Stimulated activated naive CD8-positive, alpha-beta T cell treated with anti-CD3 and anti-CD28 coated beads, Interleukin-15, Interleukin-2, amounts not matched to agents 100 ng/mL and 50 ng/mL, for 24 hours (primary cell): ENCODE results near the gene SDF2.
A peak's percentile ranks its signal among the peaks of the same experiment; 100 is the strongest.
"Not testable (repeated sequence)": the region's sequence is repeated elsewhere in the genome, so short reads cannot be mapped to it uniquely, and the experiment has no call there.

ENCODE experiments used
- H3K27ac Mint-ChIP-seq: one replicate; pipeline ENCODE4 v1.8.0; 2021; ENCODE audit warnings: mild to moderate bottlenecking, mixed read lengths
- H3K27me3 Mint-ChIP-seq: one replicate; pipeline ENCODE4 v1.8.0; 2021; ENCODE audit warnings: mixed read lengths
- H3K36me3 Mint-ChIP-seq: one replicate; pipeline ENCODE4 v1.8.0; 2021; ENCODE audit warnings: low read depth, mixed read lengths
- H3K4me1 Mint-ChIP-seq: one replicate; pipeline ENCODE4 v1.8.0; 2021; ENCODE audit warnings: low read depth, mixed read lengths
- H3K4me3 Mint-ChIP-seq: one replicate; pipeline ENCODE4 v1.8.0; 2021; ENCODE audit warnings: mild to moderate bottlenecking, mixed read lengths
- H3K9me3 Mint-ChIP-seq: one replicate; pipeline ENCODE4 v1.8.0; 2021; ENCODE audit warnings: mixed read lengths

Gene SDF2

DNA sequence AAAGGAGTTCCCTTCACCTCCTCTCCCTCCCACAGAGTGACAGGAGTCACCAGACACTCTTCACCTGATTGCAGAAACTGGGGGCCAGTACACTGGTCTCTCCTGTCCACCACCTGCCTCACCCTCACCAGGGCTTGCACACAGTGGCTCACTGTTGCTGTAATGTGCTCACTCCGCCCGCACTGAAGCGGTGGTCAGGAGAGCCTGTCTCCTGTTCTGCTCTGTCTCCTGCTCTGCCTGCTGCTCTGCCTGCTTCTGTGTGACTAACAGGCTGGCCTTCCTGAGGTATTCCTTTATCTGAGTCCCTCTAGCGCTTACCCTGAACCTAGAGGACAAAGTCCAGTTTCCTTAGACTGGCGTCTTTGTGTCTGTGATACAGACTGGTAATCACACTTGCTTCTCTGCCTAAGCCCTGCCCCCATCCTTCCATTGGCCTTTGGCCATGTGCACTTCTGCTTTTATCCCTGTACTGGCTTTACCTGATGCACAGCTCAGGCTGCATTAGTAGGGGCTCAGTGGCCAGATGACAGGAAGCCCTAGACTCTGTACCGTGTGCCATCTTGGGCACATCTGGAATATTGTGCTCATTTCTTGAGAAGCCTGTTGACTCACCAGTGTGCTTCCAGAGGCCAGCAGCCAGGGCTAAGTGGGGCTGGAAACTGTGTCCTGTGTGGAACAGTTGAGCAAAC lies 36.7 kb upstream of the SDF2 start:
- H3K36me3 Mint-ChIP-seq = peaks cover 81% of the 10 kb centered on the region
- peaks cover 9% of the 10 kb centered on the region for H3K4me1 Mint-ChIP-seq
- H3K9me3 Mint-ChIP-seq = no peaks in the 10 kb centered on the region
- H3K27ac Mint-ChIP-seq = peak overlapping the region; percentile 70
- H3K27me3 Mint-ChIP-seq = no peaks in the 10 kb centered on the region
- H3K4me3 Mint-ChIP-seq = no peak overlapping the region

GRCh38 chr17:28693869-28694268 lies 32.2 kb upstream of the SDF2 start:
- no peaks in the 10 kb centered on the region for H3K9me3 Mint-ChIP-seq
- H3K4me3 Mint-ChIP-seq = no peak overlapping the region
- H3K36me3 Mint-ChIP-seq = peaks cover 70% of the 10 kb centered on the region
- H3K27ac Mint-ChIP-seq = no peak overlapping the region
- no peaks in the 10 kb centered on the region for H3K27me3 Mint-ChIP-seq
- H3K4me1 Mint-ChIP-seq = peaks cover 9% of the 10 kb centered on the region

GRCh38 chr17:28689011-28689410 lies 27.3 kb upstream of the SDF2 start:
- Mint-ChIP-seq H3K27me3 (no peaks in the 10 kb centered on the region), H3K27ac (no peak overlapping the region), H3K4me1 (no peaks in the 10 kb centered on the region), H3K4me3 (no peak overlapping the region), H3K9me3 (no peaks in the 10 kb centered on the region), H3K36me3 (peaks cover 74% of the 10 kb centered on the region)

GRCh38 chr17:28688481-28688880 lies 26.8 kb upstream of the SDF2 start:
- Mint-ChIP-seq H3K9me3 (no peaks in the 10 kb centered on the region), H3K36me3 (peaks cover 74% of the 10 kb centered on the region), H3K27ac (peak overlapping the region; percentile 49), H3K27me3 (no peaks in the 10 kb centered on the region), H3K4me1 (no peaks in the 10 kb centered on the region), H3K4me3 (no peak overlapping the region)

DNA sequence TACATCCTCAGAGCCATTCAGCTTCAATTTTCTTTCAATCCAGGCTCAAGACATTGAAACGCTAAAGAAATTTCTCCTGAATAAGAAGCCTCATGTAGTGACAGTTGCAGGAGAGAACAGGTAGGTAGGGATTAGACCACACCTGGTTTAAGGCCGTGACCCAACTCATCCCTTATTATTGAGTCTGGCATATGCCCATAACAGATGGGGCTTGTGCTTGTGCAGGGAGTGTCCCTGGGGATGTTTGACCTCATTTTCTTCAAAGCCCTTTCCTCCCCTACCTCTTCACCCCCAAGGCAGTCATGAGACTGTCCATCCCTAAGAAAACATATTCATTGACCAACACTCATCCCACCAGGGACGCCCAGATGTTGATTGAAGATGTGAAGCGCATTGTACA lies 24.6 kb upstream of the SDF2 start:
- H3K9me3 Mint-ChIP-seq = no peaks in the 10 kb centered on the region
- no peak overlapping the region for H3K4me3 Mint-ChIP-seq
- no peak overlapping the region for H3K27ac Mint-ChIP-seq
- H3K27me3 Mint-ChIP-seq = no peaks in the 10 kb centered on the region
- peaks cover 94% of the 10 kb centered on the region for H3K36me3 Mint-ChIP-seq
- no peaks in the 10 kb centered on the region for H3K4me1 Mint-ChIP-seq

DNA sequence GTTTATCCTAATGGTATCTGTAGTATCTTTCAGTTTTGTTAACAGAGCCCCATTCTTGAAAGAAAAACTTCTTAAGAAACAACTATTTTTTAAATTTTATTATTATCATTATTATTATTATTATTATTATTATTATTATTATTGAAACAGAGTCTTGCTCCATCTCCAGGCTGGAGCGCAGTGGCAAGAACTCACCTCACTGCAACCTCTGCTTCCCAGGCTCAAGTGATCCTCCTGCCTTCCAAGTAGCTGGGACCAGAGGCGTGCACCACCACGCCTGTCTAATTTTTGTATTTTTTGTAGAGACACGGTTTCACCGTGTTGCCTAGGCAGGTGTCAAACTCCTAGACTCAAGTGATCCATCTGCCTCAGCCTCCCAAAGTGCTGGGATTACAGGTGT lies 23.7 kb upstream of the SDF2 start:
- H3K27me3 Mint-ChIP-seq = no peaks in the 10 kb centered on the region
- peaks cover 96% of the 10 kb centered on the region for H3K36me3 Mint-ChIP-seq
- H3K27ac Mint-ChIP-seq = no peak overlapping the region
- no peaks in the 10 kb centered on the region for H3K4me1 Mint-ChIP-seq
- no peak overlapping the region for H3K4me3 Mint-ChIP-seq
- no peaks in the 10 kb centered on the region for H3K9me3 Mint-ChIP-seq

- H3K4me1 Mint-ChIP-seq = no peaks in the 10 kb centered on the region
- H3K4me3 Mint-ChIP-seq = no peak overlapping the region
- H3K36me3 Mint-ChIP-seq = peaks cover 92% of the 10 kb centered on the region
- H3K9me3 Mint-ChIP-seq = no peaks in the 10 kb centered on the region
- H3K27me3 Mint-ChIP-seq = no peaks in the 10 kb centered on the region
- no peak overlapping the region for H3K27ac Mint-ChIP-seq
Observed at GRCh38 chr17:28684963-28685362, 23.3 kb upstream of the SDF2 start.

DNA sequence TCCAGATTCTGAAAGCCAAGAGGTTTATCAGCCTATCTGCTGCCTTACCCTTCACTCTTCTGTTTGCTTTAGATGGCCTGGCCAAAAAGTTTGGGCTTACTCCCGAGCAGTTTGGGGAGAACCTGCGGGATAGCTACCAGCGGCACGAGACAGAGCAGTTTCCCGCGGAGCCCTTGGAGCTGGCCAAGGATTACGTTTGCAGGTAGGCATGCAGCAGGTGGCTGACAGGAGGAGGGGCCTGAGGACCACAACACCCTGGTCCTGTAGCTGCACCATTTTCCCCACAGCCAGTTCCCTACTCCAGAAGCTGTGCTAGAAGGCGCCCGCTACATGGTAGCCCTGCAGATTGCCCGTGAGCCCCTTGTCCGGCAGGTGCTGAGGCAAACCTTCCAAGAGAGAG lies 20.9 kb upstream of the SDF2 start:
- Mint-ChIP-seq H3K27me3 (no peaks in the 10 kb centered on the region), H3K4me3 (no peak overlapping the region), H3K4me1 (no peaks in the 10 kb centered on the region), H3K9me3 (no peaks in the 10 kb centered on the region), H3K27ac (no peak overlapping the region), H3K36me3 (peaks cover 81% of the 10 kb centered on the region)

DNA sequence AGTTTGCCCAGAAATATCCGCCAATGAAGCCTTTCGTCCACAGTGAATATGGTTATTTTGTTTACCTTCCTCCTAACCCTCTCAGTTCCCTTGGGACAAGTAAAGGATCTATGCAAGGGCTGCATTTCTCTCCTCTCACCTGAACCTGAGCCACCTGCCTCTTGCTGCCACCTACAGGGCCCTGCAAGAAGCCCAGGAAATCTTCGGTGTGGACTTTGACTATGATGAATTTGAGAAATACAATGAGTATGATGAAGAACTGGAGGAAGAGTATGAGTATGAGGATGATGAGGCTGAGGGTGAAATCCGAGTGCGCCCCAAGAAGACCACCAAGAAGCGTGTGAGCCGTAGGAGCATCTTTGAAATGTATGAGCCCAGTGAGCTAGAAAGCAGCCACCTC lies 14.3 kb upstream of the SDF2 start:
- Mint-ChIP-seq H3K4me3 (no peak overlapping the region), H3K36me3 (peaks cover 76% of the 10 kb centered on the region), H3K4me1 (no peaks in the 10 kb centered on the region), H3K9me3 (no peaks in the 10 kb centered on the region), H3K27me3 (no peaks in the 10 kb centered on the region), H3K27ac (no peak overlapping the region)

DNA sequence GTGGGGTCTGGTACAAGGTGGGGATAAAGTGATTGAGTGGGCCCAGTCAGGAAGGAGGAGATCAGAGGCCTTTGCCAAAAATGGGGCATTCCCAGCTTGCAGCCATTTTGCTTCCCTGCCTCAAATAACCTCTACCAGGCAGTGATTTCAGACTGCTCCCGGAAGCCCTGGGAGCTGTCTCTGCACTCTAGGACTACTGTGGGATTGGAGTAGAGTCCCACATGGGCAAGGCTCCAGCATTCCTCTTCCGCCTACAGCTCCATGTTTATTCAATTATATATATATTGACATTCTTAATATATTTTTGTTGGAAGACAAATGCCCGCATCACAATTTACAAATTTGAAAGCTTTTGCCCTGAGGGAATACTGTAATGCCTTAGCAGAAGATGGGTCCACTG lies 13.8 kb upstream of the SDF2 start:
- H3K27ac Mint-ChIP-seq = no peak overlapping the region
- H3K27me3 Mint-ChIP-seq = no peaks in the 10 kb centered on the region
- no peaks in the 10 kb centered on the region for H3K4me1 Mint-ChIP-seq
- no peaks in the 10 kb centered on the region for H3K9me3 Mint-ChIP-seq
- no peak overlapping the region for H3K4me3 Mint-ChIP-seq
- peaks cover 76% of the 10 kb centered on the region for H3K36me3 Mint-ChIP-seq

DNA sequence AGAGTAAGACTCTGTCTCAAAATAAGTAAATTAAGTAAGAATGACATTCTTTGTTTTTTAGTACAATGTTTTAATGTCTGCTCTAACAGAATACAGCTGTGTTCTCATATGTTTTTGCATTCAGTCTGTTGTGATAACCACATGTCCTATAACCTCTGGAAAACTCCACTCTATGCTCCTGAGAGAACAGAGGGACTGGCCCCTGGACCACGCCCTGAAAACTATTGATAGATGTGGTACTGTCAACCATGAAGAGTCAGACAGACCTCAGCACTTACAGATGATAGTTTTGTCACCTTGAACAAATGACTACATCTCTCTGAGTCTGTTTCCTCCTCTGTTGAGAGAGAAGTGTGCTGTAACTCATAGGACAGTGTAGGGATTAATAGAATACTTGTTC lies 8.2 kb upstream of the SDF2 start:
- H3K4me3 Mint-ChIP-seq = no peak overlapping the region
- peaks cover 70% of the 10 kb centered on the region for H3K36me3 Mint-ChIP-seq
- H3K27me3 Mint-ChIP-seq = no peaks in the 10 kb centered on the region
- H3K27ac Mint-ChIP-seq = no peak overlapping the region
- H3K4me1 Mint-ChIP-seq = peaks cover 18% of the 10 kb centered on the region
- no peaks in the 10 kb centered on the region for H3K9me3 Mint-ChIP-seq

DNA sequence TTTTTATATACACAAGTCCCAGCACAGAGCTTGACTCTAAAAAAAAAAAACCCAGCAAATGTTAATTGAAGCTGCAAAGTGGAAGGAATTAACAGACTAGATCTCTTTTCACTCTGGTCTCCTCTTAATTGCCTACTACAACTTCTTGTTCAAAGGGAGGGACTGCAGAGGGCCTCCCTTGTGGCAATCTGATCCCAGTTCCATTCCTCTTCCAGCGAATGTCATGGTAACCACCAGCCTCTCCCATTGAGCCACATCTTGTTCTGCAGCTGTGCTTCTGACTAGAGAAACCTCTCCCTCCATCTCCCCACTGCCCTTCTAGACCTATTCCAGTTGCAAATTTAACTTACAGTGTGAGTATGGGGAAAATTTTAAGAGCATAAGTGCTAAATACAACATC lies 6.2 kb upstream of the SDF2 start:
- Mint-ChIP-seq H3K9me3 (no peaks in the 10 kb centered on the region), H3K27me3 (no peaks in the 10 kb centered on the region), H3K4me1 (peaks cover 38% of the 10 kb centered on the region), H3K36me3 (peaks cover 69% of the 10 kb centered on the region), H3K27ac (no peak overlapping the region), H3K4me3 (no peak overlapping the region)

GRCh38 chr17:28665994-28666393 lies 4.3 kb upstream of the SDF2 start:
- H3K27ac Mint-ChIP-seq = peak overlapping the region; percentile 34
- no peak overlapping the region for H3K4me3 Mint-ChIP-seq

DNA sequence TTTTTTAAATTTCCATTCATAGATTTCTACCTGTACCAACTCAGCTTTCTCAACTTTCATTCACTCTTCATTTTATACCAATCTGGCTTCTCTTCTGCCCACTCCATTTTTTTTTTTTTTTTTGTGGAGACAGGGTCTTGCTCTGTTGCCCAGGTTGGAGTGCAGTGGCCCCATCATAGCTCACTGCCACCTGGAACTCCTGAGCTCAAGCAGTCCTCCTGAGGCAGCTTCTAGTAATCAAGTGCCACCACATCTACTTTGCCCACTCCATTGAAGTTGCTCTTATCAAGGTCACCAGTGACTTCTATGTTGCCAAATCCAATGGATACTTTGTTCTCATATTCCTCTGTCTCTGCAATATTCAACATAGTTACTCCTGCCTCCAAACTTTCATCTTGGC lies 2.0 kb upstream of the SDF2 start:
- peak overlapping the region; percentile 100 for H3K4me3 Mint-ChIP-seq
- peaks cover 61% of the 10 kb centered on the region for H3K36me3 Mint-ChIP-seq
- no peaks in the 10 kb centered on the region for H3K9me3 Mint-ChIP-seq
- H3K27me3 Mint-ChIP-seq = no peaks in the 10 kb centered on the region
- H3K27ac Mint-ChIP-seq = peak overlapping the region; percentile 100
- H3K4me1 Mint-ChIP-seq = peaks cover 60% of the 10 kb centered on the region

More at GRCh38 chr17:28665994-28666393, 4.3 kb upstream of the SDF2 start:
- Mint-ChIP-seq H3K9me3 (no peaks in the 10 kb centered on the region), H3K36me3 (peaks cover 57% of the 10 kb centered on the region), H3K27me3 (no peaks in the 10 kb centered on the region), H3K4me1 (peaks cover 47% of the 10 kb centered on the region)

GRCh38 chr17:28662527-28662829 lies 772 bp upstream of the SDF2 start:
- H3K27ac Mint-ChIP-seq = peak overlapping the region; percentile 100
- peaks cover 55% of the 10 kb centered on the region for H3K4me1 Mint-ChIP-seq
- H3K36me3 Mint-ChIP-seq = peaks cover 60% of the 10 kb centered on the region
- H3K4me3 Mint-ChIP-seq = peak overlapping the region; percentile 100
- H3K9me3 Mint-ChIP-seq = no peaks in the 10 kb centered on the region
- H3K27me3 Mint-ChIP-seq = no peaks in the 10 kb centered on the region

DNA sequence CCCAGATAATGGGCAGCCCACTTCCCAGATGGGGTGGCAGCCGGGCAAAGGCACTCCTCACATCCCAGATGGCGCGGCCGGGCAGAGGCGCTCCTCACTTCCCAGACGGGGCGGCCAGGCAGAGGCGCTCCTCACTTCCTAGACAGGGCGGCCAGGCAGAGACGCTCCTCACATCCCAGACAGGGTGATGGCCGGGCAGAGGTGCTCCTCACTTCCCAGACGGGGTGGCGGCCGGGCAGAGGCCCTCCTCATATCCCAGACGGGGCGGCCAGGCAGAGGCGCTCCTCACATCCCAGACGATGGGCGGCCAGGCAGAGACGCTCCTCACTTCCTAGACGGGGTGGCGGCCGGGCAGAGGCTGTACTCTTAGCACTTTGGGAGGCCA lies 2.2 kb downstream of the SDF2 start:
- peaks cover 46% of the 10 kb centered on the region for H3K4me1 Mint-ChIP-seq
- not testable (repeated sequence) for H3K27ac Mint-ChIP-seq, H3K9me3 Mint-ChIP-seq, H3K27me3 Mint-ChIP-seq, H3K4me3 Mint-ChIP-seq
- H3K36me3 Mint-ChIP-seq = peaks cover 55% of the 10 kb centered on the region
